SK-N-SH treated with all-trans-retinoic acid at 6 μM for 48 hours (cell line): ENCODE measurements around the gene FASTKD2.

Source experiments
- GLIS3 ChIP-seq: fragments of 250-450 bp; sonication (Bioruptor Pico); IDR thresholded peaks from 2 replicates; pipeline ENCODE4 v1.5.0; 2020; ENCODE audit warnings: mild to moderate bottlenecking, moderate library complexity
- ISL1 ChIP-seq: fragments of 250-450 bp; sonication (Bioruptor Pico); IDR thresholded peaks from 2 replicates; pipeline ENCODE4 v2.1.2; 2022; ENCODE audit warnings: mild to moderate bottlenecking, moderate library complexity
- PATZ1 ChIP-seq: fragments of 250-450 bp; sonication (Bioruptor Pico); IDR thresholded peaks from 2 replicates; pipeline ENCODE4 v1.8.0; 2020; ENCODE audit warnings: mild to moderate bottlenecking, moderate library complexity, borderline replicate concordance
- POU6F1 ChIP-seq: fragments of 250-450 bp; sonication (Bioruptor Pico); IDR thresholded peaks from 2 replicates; pipeline ENCODE4 v1.8.0; 2021; ENCODE audit warnings: low read depth, mild to moderate bottlenecking, moderate library complexity, borderline replicate concordance
- PPARA ChIP-seq: fragments of 250-450 bp; sonication (Bioruptor Pico); IDR thresholded peaks from 2 replicates; pipeline ENCODE4 v1.5.0; 2020; ENCODE audit warnings: mild to moderate bottlenecking, borderline replicate concordance
- RARB ChIP-seq: fragments of 250-450 bp; sonication (Bioruptor Pico); IDR thresholded peaks from 2 replicates; pipeline ENCODE4 v1.8.0; 2021; ENCODE audit warnings: mild to moderate bottlenecking, moderate library complexity
- SNAI2 ChIP-seq: fragments of 250-450 bp; sonication (Bioruptor Pico); IDR thresholded peaks from 2 replicates; pipeline ENCODE4 v1.5.0; 2020; ENCODE audit warnings: mild to moderate bottlenecking, moderate library complexity
- TCF4 ChIP-seq: fragments of 250-450 bp; sonication (Bioruptor Pico); IDR thresholded peaks from 2 replicates; pipeline ENCODE4 v1.8.0; 2021; ENCODE audit warnings: mild to moderate bottlenecking, moderate library complexity, borderline replicate concordance
- TOX ChIP-seq: fragments of 250-450 bp; sonication (Bioruptor Pico); IDR thresholded peaks from 2 replicates; pipeline ENCODE4 v1.8.0; 2021; ENCODE audit warnings: mild to moderate bottlenecking, moderate library complexity, borderline replicate concordance
- TSHZ2 ChIP-seq: fragments of 250-450 bp; sonication (Bioruptor Pico); IDR thresholded peaks from 2 replicates; pipeline ENCODE4 v1.5.0; 2020; ENCODE audit warnings: mild to moderate bottlenecking, moderate library complexity
- ZFP30 ChIP-seq: fragments of 450-650 bp; formaldehyde crosslinking; IDR thresholded peaks from 2 replicates; pipeline ENCODE4 v1.5.0; 2022; ENCODE audit warnings: mild to moderate bottlenecking, moderate library complexity
- ZNF8 ChIP-seq: fragments of 450-650 bp; formaldehyde crosslinking; IDR thresholded peaks from 2 replicates; pipeline ENCODE4 v1.5.0; 2020; ENCODE audit warnings: mild to moderate bottlenecking, moderate library complexity
- TF ChIP-seq, protein P1 (sequence below): fragments of 250-450 bp; sonication (Bioruptor Pico); IDR thresholded peaks from 2 replicates; pipeline ENCODE4 v1.5.1; 2021; ENCODE audit warnings: mild to moderate bottlenecking, moderate library complexity

DNA sequence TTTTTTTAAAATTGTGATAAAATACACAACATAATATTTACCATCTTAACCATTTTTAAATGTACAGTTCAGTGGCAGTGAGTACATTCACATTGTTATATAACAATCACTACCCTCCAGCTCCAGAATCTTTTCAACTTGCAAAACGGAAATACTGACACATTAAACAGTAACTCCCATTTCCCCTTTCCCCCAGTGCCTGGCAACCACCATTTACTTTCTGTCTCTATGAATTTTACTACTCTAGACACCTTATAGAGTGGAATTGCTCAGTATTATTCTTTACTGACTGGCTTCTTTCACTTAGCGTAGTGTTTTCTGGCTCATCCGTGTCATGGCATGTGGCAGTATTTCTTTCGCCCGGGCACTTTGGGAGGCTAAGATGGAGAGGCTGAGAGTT is 32.6 kb downstream of the FASTKD2 start:
- TF ChIP-seq SNAI2: no peak
- TF ChIP-seq PPARA (CRISPR knock-in tag): no peak
- TF ChIP-seq, protein P1, sequence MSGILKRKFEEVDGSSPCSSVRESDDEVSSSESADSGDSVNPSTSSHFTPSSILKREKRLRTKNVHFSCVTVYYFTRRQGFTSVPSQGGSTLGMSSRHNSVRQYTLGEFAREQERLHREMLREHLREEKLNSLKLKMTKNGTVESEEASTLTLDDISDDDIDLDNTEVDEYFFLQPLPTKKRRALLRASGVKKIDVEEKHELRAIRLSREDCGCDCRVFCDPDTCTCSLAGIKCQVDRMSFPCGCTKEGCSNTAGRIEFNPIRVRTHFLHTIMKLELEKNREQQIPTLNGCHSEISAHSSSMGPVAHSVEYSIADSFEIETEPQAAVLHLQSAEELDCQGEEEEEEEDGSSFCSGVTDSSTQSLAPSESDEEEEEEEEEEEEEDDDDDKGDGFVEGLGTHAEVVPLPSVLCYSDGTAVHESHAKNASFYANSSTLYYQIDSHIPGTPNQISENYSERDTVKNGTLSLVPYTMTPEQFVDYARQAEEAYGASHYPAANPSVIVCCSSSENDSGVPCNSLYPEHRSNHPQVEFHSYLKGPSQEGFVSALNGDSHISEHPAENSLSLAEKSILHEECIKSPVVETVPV: no peak
- TF ChIP-seq TOX (CRISPR knock-in tag): no peak
- TF ChIP-seq ZNF8 (CRISPR knock-in tag): no peak
- TF ChIP-seq GLIS3 (CRISPR knock-in tag): no peak
- no peak for TF ChIP-seq ZFP30 (CRISPR knock-in tag)
- TF ChIP-seq POU6F1 (CRISPR knock-in tag): no peak
- TF ChIP-seq TSHZ2 (CRISPR knock-in tag): no peak
- TF ChIP-seq PATZ1: no peak
- TF ChIP-seq RARB: no peak
- TF ChIP-seq ISL1: no peak
- no peak for TF ChIP-seq TCF4 (CRISPR knock-in tag)
